Dermis lymphatic vessel endothelial cell (primary cell): ENCODE results near the gene GRIN2B. TPM values are rescaled to one million over a fixed set of nuclear protein-coding genes. Genes with fewer than 3 reads are reported as not detected.

Source experiments
- total RNA-seq: library from RNA; depleted of rRNA; stranded (reverse); fragments of >200 nt; gene quantifications from 2 replicates; pipeline ENCODE4 v1.2.1, GENCODE V29; 2014

Gene GRIN2B
- total RNA-seq = not detected in 2 replicates

GRCh38 chr12:13981296-13981962, at the start of gene GRIN2B:
GRIN2B (minus strand) TSS chr12:13981602; CDS start chr12:13866208, 115,394 bp downstream.

